NCI-H128 (cell line): ENCODE data around the gene PLEKHA8.

ENCODE experiments used
- DNase-seq: peaks from one replicate; lab custom pipeline; 2025; ENCODE audit not compliant: unreplicated experiment; lab: John Stamatoyannopoulos, UW

Gene PLEKHA8

DNA sequence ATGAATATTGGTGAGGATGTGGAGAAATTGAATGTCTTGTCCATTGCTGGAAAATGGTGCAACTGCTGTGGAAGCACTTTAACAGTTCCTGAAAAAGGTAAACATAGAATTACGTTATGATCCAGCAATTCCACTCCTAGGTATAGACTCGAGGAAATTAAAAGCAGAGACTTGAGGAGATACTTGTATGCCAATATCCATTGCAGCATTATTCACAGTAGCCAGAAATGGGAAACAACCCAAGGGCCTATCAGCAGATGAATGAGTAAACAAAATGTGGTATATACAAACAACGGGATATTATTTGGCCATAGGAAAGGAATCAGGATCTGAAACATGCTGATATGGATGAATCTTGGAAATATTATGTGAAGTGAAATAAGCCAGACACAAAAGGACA lies 74.1 kb downstream of the PLEKHA8 start:
- DNase-seq: no peak

DNA sequence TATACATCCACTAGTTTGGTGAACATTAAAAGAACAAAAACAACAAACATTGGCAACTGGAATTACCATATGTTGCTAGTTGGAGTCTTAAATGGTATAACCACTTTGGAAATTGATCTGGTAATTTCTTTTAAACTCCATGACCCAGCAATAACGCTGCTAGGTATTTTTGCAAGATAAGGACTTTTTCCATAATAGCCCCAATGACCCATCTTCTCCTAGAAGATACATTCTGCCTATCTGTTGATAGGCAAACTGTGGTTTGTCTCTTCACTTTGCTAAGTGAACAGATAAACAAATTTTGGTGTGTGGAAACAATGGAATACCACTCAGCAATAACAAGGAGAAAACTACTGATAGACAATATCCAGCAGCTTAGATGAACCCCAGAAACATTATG lies 75.9 kb downstream of the PLEKHA8 start:
- no peak for DNase-seq

DNA sequence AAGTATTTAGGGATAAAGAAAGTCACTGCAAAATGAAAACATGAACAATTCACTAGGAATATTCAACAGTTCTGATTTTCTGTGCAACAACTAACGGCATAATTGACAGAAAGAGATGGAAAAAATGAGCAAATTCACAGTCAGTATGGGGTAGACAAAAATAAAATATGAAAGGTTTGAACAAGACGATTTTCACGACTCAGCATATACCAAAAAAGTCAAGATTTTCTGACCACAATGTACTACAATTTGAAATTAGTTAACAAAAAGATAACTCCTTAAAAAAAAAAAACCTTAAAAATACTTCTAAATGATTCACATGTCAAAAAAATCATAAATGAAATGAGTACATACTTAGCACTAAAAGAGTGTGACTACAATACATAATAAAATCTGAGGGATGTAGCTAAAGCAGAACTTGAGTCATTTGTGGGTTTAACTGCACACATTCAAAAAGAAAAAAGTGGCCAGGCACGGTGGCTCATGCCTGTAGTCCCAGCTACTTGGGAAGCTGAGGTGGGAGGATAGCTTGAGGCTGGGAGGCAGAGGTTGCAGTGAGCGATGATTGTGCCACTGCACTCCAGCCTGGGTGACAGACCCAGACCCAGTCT lies 84.0 kb downstream of the PLEKHA8 start:
- no peak for DNase-seq

DNA sequence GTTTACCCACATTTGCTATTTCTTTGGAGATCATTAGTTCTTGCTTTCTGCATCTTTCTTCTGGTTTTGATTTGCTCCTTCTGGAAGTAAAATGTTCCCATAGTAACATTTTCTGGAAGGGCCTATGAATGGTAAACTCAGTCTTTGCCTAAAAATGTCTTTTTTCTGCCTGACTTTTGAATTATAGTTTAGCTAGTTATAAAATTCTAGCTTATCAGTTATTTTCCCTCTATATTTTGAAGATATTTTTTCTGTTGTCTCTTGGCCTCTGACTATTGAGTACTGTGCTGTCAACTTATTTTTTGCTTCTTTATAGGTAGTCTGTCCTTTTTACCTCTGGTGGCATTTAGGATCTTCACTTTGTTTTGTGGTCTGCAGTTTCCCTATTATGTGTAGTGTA lies 84.9 kb downstream of the PLEKHA8 start:
- DNase-seq: no peak

DNA sequence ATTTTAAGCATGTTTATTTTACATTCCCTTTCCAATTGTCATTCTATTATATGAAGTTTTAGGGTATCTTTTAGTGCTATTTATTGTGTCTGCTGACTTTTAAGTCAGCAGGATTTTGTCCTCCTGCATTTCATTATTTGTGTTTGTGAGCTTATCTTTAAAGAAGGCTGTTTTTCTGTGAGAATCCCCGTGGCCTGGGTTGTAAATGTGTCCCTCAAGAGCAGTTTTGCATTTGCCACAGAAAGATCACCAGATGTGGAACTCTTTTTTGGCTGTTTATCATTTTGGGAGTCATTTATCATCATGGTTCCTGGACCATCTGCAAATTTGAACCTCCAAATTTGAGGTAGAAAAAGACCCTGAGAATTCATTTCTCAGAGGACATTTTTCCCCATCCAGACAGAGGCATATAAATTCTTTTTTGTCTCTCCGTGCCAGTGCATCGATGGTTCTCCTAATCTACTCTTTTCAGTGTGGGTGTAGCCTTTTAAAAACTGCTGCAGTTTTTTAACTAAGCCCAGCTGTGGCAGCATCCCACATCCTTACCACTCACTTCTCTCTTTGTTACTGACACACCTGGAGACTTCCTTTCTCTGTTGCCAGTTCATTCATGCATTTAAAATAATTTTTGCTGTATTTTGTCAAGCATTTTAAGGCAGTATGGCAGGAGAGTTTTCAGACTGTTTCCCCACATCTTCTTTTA lies 86.5 kb downstream of the PLEKHA8 start:
- DNase-seq: no peak

DNA sequence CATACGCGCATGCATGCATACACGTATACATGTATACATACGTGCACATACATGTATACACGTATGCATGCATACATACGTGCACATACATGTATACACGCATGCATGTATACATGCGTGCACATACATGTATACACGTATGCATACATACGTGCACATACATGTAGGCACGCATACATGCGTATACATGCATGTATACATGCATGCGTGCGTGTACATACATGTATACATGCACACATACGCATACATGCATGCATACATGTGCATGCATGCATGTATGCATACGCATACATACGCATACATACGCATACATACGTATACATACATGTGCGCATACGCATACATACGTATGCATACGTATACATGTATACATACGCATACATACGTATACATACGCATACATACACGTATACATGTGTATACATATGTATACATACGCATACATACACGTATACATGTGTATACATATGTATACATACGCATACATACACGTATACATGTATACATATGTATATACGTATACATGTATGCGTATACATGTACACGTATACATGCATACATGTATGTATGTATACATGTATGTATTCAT lies 87.6 kb downstream of the PLEKHA8 start:
- DNase-seq: no peak

DNA sequence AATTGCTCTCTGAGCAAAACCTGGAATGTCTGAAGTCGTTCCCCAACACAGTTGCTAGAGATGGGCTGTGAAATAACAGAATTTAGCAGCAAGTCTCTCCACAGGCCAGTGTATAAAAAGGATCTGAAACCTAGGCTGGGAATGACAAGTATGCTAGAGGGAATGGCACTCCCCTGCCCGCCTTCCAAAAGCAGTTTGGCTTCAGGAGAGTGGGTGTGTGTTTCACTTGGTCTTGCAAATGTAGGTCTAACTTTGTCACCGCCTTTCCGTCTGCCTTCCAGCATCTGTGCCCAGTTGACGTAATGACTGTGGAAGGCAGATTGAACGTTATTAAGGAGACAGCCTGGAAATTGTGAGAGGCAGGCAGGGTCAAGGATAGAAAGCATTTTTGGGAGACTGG lies 88.6 kb downstream of the PLEKHA8 start:
- no peak for DNase-seq

DNA sequence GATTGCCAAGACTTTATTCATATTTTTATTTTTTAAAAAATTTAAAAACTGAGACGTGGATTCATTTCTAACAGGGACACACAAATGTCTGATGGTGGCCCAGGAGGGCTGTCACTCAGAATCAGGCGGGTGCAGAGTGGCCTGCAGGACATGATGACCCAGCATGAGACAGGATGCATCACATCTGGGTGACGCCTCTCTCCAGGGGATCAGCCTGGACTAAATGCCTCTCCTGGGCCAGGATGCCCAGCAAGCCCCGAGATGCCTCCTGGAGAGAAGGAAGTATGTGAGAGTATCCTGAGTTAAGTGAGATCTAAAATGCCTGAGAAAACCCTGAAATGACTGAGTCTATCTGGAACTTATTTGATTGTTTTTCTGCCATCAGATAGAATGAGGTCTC lies 89.7 kb downstream of the PLEKHA8 start:
- DNase-seq: no peak

DNA sequence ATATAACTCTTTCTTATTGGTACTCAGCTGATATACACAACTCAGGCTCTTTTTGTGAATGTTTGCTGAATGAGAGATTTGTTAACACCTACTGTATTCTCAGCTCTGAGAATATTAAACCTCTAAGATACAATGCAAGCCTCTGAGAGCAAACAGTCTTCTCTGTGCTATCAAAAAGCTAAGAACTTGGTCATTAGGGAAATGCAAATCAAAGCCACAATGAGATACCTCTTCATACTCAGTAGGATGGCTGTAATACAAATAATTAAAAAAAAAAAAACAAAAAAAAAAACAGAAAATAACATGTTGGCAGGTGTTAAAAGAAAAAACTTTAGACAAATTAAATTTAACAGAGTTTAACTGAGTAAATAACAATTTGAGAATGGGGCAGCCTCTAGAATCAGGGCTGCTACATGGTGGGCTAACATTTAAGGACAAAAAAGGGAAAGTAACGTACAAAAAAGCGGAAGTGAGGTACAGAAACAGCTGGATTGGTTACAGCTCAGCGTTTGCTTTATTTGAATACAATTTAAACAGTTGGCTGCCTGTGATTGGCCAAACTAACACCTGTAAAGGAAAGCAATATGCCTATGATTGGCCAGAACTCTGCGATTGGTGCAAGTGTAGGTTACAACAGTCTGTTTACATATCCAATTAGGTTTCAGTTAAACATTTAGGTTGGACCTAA lies 91.8 kb downstream of the PLEKHA8 start:
- no peak for DNase-seq

DNA sequence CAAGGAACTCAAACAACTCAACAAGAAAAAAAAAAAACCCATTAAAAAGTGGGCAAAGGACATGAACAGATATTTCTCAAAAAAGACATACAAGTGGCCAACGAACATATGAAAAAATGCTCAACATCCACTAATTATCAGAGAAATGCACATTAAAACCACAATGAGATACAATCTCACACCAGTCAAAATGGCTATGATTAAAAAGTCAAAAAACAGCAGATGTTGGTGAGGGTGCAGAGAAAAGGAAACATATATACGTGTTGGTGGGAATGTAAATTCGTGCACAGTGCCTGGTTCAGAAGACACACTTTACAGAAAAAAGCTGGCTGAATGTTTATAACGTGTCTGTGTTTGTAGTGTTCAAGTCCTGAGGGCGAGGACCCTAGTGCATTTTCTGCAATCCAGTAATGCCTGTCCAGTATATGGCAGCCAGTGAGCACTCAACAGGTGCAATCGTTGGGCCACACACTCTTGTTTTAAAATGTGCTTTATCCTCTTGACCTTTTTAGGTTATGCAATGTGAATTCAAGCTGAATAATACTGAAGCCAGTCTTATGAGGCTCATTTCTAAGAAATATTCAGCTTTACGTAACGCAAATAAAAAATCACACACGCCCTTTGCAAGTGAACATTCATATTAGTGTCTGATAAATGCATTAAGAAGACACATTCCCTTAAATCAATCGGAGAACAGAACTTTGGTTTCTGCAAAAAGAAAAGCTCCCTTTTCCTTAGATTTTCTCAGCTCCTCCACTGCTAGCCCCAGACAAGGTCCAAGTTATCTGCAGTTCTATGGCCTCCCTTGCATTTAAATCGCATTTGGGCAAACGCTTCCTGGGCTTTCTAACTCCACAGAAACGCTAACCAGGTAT lies 105.8 kb downstream of the PLEKHA8 start:
- no peak for DNase-seq

DNA sequence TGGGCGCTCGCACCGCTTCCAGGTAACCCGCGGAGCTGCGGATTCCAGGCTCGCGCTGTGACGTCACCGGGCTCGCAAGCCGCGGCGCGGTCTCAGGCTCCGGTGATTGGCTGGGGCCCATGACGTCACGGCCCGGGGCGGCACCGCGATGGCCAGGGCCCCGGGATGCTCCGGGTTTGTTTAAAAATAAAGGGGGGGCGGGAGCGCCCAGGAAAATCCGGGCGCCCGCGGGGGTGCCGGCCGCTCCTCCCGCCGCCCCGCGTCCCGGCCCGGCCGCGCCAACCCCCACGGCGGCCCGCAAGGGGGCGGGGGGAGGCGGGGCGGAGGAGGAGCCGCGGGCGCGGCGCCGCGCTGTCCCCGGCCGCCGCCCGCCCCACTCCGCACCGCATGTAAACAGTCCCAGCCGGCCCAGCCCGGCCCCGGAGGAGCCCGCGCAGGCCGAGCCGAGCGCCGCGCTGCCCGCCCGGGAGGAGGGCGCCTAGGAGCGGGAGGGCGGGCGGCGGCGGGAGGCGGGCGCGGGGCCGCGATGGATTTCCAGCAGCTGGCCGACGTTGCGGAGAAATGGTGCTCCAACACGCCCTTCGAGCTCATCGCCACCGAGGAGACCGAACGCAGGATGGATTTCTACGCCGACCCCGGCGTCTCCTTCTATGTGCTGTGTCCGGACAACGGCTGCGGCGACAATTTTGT lies 106.5 kb downstream of the PLEKHA8 start, which contains the start of gene MTURN:
MTURN (plus strand) TSS at position 376 of the 690 bp plus-strand sequence; CDS start at position 527, 151 bp downstream.
- DNase-seq: peak; percentile 83

DNA sequence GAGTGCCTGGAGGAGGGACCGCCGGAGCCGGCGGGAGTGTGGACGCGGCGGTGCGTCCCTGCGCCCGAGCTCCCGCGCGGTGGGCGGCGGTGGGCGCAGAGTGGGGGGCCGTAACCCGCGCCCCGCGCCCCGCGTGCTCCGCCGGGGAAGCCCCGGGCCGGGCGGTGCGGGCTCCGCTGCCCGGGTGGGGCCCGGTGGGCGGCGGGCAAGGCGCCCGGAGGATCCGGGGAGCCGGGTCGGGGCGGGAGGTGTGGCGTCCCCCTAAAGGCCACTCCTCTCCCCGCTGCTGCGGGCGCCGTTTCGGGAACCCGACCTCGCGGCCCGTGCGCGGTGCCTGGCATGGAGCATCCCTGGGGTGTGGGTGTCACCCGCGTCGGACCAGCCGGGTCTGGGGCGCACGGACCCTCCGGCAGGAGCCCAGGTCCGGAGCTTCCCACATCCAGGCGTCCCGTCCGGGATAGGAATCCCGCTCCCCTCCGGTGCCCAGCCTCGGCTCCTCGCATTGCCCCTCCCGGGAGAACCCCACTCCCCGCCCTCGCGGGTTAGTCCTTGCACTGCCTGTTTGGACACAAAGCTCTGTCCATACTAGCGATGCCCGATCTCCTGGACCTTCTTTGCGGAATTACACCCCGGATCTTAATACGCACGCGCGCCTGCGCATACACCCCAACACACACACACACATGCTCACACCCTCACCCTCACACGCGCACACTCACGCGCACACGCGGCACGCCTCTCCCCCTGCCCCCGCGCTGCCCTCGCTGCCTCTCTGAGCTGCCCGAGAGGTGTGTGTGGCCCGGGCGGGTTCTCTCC lies 107.3 kb downstream of the PLEKHA8 start:
- DNase-seq: no peak

DNA sequence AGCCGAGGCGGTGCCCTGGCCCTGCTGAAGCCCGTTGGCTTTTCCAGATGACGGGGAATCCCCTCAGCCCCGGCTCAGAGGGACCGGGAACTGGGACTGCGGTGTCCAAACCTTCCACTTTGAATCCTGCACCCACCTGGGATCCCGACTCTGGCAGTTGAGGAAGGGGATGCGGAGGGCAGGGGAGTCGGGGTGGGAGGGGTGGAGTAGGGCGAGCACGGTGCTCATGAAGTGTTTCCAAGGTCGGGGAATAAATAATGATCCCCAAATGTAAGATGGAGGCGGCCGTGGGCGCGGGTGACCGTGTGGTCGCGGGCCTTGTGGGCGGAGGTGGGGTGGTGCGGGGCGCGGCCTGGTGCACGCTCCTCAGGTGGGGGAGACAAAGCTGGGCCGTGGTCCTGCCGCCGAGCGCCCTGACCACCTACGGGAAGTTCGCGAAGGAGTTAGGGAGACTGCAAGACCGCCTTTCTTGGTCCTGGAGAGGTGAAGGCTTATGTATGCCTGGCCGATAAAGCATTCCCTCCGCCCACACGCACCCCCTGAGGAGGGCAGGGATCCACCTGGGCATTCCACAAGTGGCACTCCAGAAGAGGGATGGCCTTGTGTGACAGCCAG lies 108.0 kb downstream of the PLEKHA8 start:
- no peak for DNase-seq

DNA sequence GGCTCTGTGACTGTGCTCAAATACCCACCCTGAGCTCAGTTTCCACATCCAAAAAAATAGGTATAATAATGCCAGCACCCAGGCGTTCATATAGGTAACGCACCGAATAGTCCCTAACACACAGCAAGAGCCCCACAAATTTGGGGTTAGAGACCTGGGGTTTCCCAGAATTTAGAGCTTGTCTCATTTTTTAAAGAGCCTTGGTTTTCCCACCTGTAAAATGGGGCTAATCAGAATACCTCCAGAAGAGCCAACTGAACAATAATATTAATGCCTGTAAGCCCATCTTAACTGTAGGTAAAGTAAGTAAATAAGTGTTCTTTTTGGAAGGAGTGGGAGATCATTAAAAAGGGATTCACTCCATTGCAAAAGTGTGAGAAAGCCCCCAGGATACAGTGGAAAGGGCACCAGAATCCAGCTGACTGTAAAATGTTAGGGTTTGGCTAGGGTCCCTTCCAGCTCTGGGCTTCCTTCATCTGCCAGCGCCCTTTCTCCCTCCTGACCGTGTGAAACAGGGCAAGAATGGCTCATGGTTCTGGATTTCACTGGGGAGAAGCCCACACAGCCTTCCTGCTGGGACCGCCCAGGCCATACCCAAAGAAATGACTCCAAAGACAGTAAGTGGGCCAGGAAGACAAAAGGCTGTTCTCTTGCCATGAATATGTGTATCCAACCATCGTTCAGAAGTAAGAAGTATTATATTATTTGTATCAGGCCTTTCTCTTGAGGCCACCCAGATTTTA lies 108.7 kb downstream of the PLEKHA8 start:
- DNase-seq: no peak

DNA sequence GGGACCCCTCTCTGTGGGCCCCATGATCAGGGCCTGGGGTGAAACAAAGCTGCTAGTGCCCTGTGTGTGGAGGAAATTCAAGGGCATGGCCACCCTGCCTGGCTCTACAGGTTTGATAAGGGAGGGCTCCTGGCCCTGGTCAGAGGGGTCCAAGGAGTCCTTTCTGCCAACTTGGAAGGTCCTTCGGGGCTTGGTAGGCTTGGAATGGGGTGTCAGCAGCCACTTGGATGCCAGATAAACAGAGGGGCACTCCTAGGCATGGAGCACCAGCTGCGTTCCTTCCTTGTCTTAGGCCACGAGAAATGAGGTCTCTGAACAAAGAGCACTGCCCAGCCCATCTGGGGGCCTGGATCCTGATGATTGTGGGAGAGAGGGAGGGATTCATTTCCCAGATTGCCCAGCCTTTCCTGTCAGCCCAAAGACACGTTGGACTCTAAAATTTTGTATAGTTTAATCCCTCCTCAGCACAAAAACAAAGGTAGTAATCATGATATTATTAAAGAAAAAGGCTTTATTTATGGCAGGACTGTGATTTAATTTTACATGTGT lies 111.7 kb downstream of the PLEKHA8 start:
- no peak for DNase-seq

DNA sequence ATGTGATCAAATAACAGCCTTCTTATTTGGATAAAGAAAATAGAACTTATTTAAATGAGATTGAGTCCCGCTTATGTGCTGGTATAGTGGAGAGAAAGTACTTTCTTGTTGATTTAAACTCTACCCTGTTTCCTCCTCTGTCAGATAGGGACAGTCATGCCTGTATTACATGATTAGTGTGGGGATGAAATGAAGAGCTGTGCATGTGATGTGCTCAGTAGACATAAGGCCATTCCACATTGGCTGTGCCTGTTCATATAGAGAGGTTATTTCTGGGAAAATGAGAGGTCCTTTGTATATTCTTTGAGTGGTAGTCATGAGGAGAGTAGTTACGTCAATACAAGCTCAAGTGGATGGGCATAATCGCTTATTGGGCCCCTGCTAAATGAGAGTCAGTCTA lies 112.2 kb downstream of the PLEKHA8 start:
- no peak for DNase-seq

DNA sequence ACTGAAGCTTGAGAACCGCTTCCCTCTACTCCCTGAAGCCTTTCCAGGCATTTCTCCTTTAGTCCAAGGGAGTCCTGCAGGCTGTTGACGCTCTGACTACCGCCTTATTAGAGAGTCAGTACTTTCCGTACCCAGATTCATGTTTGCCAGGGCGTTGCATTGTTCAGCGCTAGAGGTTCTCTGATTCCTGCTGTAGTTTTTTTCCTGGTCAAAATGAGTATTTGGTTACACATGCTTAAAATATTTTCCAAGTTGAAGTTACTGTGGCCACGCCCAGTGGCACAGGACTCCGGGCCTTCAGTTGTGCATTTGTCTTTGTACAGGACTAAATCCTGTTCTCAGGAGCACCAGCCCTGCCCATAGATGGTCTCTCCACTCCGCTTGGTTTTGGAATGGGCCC lies 114.5 kb downstream of the PLEKHA8 start:
- DNase-seq: no peak

DNA sequence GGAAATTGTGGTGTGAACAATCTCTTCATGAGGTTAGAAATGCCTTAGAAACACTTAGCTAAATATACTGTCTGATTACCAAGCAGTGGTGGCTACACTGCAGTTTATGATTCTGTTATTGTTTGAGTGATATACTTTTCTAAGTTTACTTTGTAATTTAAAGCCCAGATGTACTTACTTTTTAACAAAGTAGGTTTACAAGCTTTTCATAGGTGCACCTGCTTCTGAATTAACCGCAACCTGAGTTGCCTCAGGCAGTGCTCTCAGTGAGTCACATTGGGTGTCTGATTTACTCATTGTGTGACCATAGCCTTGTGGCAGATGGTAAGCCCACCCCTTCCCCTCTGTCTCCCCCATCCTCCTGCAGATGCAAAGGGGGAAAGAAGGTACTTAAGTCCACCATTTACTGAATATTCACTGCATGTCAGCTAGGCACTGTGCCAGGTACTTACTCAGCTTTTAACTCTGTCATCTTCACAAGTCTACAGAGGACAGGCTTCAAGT lies 115.6 kb downstream of the PLEKHA8 start:
- peak; percentile 97 for DNase-seq
